NT2/D1 (cell line): ENCODE measurements around the gene ANKRD6.

Experiments used
- SUZ12 ChIP-seq: IDR thresholded peaks from 2 replicates; pipeline ENCODE4 v1.6.1; 2011; ENCODE audit not compliant: insufficient read length, insufficient read depth; ENCODE audit errors: extremely low read depth
- YY1 ChIP-seq: IDR thresholded peaks from 2 replicates; pipeline ENCODE4 v1.6.1; 2011; ENCODE audit not compliant: insufficient read length, insufficient read depth
- ZNF274 ChIP-seq: IDR thresholded peaks from 2 replicates; pipeline ENCODE4 v1.6.1; 2011; ENCODE audit warnings: mild to moderate bottlenecking, low read depth, low read length

- no peak for TF ChIP-seq SUZ12
- TF ChIP-seq YY1 = no peak
- no peak for TF ChIP-seq ZNF274
Observed at GRCh38 chr6:89555031-89555430, 122.1 kb downstream of the ANKRD6 start.
